NK-92 treated with Interleukin-12 subunit alpha and Interleukin-12 subunit beta, amount 100 ng/mL, for 24 hours (cell line): ENCODE results near the gene MACF1.

ENCODE experiments used
- DNase-seq: peaks from one replicate; lab custom pipeline; 2025; lab: John Stamatoyannopoulos, UW

MACF1 gene

GRCh38 chr1:39396671-39397070, 192.2 kb downstream of the MACF1 start:
- no peak for DNase-seq

GRCh38 chr1:39397487-39397886, 193.0 kb downstream of the MACF1 start:
- no peak for DNase-seq

DNA sequence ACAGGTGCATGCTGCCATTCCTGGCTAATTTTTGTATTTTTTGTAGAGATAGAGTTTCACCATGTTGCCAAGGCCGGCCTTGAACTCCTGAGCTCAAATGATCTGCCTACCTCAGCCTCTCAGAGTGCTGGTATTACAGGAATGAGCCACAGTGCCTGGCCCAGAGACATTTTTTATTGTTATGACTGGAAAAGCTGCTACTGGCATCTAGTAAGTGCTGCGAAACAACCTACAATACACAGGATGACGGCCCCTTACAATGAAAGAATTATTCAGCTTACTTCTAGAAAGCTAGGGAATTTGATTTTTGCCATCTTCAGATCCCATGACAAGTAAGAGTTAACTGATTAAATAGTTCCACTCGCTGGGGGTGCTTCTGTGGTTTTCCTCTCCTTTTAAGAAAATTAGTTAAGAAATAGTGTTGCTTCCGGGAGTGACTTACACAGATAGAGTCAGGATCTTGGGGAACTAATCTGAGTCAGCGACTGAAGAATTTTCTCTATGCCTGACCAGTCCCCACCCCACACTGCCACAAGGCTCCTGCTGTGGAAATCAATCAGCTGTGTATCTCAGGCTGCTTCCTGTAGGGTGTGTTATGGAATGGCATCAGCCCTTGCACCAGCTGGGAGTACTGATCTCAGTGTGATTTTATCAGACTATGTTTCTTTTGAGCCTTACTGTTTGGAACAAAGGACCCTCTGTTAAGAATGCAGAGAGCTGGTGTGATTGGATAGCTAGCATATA, 194.0 kb downstream of the MACF1 start:
- DNase-seq: no peak

DNA sequence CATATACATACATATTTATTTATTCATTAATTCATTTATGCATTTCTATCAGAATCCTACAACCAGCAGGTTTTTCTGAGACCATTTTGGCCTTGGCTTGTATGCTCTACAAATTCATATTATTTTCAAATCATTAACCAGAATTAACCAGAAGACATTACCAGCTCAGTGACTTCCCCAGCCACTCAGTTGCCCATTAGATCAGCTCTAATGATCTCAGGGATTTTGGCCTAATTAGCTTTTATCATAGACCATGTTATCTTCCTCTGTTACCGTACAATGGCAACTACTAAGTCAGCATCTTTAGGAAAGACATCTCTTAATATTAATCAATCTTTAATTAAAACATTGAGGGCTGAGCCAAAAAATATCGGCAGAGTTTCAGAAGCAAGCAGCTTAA, 196.6 kb downstream of the MACF1 start:
- no peak for DNase-seq

GRCh38 chr1:39404876-39405275, 200.4 kb downstream of the MACF1 start:
- DNase-seq: no peak

DNA sequence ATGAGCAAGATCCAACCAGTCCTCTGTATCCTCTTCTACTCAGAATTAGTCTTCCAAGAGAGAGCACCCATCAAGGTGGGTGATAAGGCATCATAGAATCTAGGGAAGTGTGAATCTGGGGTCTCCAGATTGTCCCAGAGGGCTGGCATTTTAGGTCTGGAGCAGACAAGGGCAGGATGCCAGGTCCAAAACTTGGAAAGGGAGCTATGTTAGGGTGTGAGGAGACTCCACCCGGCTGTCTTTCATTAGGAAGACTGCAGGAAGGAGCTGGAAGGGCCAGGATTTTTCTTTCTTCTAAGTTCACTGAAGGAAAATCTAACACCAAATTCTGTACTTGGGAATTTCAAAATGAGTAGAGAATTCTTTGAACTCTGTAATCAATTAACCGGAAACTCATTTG, 200.9 kb downstream of the MACF1 start:
- no peak for DNase-seq

- DNase-seq: no peak
These were observed 202.3 kb downstream of the MACF1 start for GRCh38 chr1:39406533-39407450.

DNA sequence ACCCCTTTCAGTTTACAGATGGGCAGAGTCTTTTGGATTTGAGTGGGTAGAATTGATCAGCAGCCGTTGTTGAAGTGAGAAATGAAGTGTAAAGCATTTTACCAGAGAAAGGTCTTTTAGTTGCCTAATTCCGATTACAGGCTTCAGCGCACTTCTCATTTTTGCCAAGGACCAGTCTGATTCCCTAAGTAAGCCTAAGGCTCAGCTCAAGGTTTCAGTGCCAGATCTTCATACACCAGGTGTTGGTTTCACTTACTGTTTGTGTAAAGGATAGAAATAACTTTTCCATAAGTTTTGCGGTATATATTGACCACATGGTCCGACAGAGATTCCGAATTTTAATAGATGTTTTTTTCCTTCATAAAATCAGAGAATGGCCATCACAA, 203.0 kb downstream of the MACF1 start:
- DNase-seq: no peak

GRCh38 chr1:39407896-39408640, 203.6 kb downstream of the MACF1 start:
- no peak for DNase-seq

DNA sequence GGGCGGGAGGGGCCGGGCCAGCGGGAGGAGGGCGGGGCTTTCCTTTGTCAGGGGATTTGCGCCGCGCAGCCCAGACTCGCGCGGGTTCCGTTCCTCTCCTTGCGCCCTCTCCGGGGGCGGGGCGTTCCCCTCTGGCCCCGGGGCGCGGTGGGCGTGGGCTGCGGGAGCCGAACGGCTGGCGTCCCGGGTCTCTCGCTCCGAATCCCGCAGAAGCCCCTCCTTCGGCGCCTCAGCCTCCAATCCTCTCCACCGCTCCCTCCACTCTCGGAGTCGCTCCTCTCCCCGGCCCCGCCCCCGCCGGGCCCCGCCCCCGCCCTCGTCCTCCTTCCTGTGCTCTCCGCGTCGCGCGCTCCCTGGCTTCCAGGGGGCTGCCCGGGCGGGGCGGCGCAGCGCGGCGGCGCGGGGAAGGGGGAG, 204.2 kb downstream of the MACF1 start:
- no peak for DNase-seq

GRCh38 chr1:39409055-39409816, 204.7 kb downstream of the MACF1 start:
- DNase-seq: no peak

- DNase-seq: no peak
These were observed 206.5 kb downstream of the MACF1 start for GRCh38 chr1:39410915-39411436.

DNA sequence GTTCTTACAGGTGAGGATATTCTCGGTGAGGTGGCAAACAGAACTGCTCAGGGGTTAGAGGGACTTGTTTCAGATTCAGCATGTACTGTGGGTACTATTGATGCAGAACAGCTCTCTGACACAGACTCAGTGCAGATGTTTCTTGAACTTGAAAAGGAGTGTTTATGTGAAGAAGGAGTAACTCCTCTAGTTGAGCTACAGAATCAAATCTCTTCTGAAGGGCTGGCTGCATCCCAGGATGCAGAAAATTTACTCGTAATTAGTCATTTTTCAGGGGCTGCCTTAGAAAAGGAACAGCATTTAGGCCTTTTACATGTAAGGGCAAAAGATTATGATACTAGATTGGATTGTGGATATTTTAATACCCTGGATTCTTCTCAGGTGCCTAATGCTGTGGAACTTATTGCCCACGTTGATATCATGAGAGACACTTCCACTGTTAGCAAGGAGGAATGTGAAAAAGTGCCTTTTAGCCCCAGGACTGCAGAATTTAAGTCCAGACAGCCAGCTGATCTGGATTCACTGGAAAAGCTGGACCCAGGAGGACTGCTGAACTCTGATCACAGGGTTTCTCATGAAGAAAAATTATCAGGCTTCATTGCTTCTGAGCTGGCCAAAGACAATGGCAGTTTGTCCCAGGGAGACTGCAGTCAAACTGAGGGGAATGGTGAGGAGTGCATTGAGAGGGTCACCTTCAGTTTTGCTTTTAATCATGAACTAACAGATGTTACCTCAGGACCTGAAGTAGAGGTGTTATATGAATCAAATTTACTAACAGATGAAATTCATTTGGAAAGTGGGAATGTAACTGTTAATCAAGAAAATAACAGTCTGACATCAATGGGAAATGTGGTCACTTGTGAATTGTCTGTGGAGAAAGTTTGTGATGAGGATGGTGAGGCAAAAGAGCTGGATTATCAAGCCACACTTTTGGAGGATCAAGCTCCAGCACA, 207.3 kb downstream of the MACF1 start:
- no peak for DNase-seq

- DNase-seq: no peak
These were observed 208.4 kb downstream of the MACF1 start for GRCh38 chr1:39412892-39413291.

DNA sequence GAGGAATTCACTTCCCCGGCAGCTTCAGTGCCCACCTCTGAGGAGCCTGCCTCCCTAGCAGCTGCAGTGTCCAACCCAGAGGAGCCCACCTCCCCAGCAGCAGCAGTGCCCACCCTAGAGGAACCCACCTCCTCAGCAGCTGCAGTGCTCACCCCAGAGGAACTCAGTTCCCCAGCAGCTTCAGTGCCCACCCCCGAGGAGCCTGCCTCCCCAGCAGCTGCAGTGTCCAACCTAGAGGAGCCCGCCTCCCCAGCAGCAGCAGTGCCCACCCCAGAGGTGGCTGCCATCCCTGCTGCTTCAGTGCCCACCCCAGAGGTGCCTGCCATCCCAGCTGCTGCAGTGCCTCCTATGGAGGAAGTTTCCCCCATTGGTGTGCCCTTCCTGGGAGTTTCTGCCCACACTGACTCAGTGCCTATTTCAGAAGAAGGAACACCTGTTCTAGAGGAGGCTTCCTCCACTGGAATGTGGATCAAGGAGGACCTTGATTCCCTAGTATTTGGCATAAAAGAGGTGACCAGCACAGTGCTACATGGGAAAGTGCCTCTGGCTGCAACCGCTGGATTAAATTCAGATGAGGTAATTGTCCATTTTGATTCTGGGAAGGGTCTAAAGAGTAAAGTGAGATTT, 209.5 kb downstream of the MACF1 start:
- DNase-seq: no peak

- no peak for DNase-seq
These were observed 211.1 kb downstream of the MACF1 start for GRCh38 chr1:39415553-39415952.

DNA sequence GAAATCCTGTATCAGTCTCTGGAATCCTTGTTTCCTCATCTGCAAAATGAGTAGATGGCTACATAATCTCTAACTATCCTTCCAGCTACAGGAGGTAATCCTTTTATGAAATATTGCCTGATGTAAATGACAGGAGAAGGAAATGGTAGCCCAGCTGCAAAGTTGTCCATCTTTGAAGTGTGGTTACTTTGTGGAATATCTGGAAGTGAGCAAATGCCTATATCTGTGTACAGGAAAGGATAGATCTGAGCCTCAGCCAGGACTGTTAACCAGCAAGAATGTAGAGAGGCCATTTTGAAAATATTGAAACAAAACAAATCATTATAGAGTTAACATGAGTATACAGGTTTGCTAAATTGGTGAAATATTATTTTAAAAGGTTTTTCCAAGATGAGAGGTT, 212.1 kb downstream of the MACF1 start:
- DNase-seq: no peak

DNA sequence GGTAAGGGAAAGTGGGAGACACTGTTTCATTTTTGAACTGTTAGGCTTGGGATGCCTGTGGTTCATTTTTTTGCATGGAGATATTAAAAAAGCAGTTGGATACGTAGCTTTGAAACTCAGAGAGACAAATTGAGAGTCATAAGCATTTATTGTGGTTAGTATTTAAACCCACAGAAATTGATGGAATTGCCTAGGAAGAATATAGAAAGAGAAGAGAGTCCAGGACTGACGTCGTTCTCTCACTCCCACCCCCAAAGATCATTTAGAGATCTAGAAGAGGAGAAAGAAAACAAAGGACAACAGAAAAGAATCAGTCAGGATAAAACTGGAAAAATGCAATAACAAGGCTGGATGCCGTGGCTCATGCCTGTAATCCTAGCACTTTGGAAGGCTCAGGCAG, 213.7 kb downstream of the MACF1 start:
- no peak for DNase-seq

DNA sequence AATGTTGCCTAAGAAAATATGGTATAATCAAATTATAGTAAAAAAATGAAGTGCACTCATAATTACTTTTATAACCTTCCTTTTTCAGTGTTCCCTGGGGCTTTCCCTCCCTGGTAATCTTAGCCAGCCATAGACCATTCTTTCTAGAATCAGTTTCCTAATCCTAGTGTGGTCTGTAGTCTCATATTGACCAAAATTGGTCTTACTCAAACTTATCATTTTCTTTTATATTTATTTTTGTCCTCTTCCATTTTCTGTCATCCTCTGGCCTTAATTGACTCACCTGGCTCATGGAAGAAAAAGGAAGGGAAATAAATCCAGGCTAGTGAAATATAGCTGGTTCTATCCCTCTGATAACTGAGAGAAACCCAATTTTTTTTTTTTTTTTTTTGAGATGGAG, 216.0 kb downstream of the MACF1 start:
- DNase-seq: no peak

DNA sequence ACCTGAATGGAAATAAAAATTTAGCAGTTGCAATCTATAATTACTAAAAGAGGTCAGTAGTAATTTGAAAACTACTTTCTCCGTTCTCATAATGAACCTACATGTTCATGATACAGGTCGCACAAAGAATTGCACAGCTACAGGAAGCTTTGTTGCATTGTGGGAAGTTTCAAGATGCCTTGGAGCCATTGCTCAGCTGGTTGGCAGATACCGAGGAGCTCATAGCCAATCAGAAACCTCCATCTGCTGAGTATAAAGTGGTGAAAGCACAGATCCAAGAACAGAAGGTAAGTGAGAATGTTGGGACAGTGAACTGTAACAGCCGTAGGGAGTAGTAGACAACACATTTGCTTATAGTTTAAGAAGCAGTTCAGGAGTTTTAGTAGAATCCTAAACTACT, 218.1 kb downstream of the MACF1 start:
- DNase-seq: no peak
